Activated effector memory CD4-positive, alpha-beta T cell treated with anti-CD3 and anti-CD28 coated beads, Interleukin-2, amount 50 U/mL, for 16 hours (primary cell): ENCODE data around the gene ZBTB7B.
A peak's percentile ranks its signal among the peaks of the same experiment; 100 is the strongest.

Source experiments
- DNase-seq: peaks from one replicate; pipeline ENCODE4 v3.0.0-alpha.2; 2020

ZBTB7B gene

DNA sequence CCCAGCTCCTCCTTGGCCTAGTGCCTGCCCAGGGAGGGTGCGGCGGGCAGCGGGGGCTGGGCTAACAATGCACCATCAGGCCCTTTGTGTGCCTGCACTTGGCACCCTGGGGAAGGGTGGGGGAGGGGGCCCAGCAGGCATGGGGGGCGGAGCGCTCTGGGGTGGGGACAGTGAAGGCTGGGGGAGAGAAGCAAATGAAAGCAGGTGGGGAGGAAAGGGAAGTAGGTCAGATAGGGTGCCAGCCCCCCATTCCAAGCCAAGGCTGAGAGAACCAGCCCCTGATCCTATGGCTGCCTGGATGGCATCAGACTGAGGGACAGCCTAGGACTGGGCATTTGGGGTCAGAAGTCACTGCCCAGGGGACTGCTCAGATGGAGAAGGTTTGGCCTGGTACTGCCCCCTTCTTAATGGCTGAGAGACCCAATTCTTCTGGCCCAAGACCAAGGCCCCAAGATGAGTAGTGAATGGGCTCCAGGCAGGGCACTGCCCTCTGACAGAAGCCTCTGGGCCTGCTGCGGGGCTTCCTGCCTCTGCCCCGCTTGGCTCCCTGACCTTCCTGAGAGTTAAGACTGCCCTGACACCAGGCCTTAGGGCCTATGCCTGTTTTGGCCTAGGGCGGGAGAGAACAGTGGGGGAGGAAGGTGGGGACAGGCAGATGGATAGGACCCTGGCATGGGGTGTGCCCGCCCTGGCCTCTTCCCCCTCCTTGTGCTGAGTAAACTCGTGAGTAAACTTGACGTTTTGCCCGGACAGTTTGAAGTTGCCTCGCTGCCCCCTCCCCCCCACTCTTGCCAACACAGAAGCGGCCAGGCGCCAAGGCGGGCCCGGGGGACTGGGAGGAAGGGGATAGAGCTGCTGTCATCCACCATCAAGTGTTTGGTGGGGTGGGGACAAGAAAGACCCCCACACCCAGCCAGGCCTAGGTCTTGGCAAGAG lies 2.7 kb downstream of the ZBTB7B start:
- peak; percentile 79 for DNase-seq

DNA sequence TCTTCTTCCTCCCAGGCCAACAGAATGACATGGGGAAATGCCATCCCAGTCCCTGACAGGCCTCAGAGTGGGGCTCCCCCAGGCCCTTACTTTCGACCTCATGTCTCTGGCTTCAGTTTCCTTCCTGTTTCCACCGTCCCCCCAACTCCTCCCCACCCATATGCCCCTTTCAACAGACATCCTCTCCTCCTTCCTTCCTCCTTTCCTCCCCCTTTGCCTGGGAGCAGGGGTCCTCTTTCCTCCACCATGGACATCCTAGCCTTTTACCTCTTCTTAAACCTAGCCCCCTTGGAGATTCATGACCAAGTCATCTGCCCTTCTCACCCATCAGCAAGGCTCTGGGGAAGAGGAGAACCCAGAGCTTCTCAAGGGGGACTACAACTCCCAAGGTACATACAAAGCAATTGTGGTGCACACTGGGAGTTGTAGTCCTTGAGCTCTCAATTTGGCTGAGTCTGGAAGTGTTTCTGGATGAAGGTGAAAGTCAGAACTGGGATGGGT lies 4.0 kb downstream of the ZBTB7B start:
- peak; percentile 71 for DNase-seq

DNA sequence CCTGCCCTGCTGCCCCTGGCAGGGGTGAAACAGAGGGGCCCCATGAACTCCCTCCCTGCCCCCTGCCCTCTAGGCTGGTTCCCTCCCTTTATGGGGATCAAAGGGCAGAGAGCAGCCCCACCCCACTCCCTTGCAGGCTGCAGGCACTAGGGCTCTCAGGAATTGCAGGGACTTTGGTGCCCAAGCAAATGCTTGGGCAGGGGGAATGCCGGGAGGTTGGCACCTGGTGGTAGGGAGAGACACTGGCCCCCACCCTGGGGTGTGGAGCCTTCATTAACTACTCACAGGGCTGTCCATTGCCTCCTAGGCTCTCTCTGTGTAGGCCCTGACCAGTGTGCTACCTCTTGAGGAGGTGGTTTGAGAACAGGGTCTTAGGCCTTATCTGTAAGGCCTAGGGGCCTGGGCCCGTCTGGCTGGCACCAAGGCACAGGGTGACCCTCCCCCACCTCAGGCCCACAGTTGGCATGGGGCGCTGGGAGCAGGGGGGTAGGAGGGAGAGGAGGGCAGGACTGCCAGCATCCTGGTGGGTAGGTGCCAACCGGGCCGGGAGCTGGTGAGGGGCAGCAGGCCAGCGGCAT lies 4.7 kb downstream of the ZBTB7B start:
- DNase-seq, result no peak

- DNase-seq, result peak; percentile 83
Observed at GRCh38 chr1:155008015-155008941, 5.7 kb downstream of the ZBTB7B start.

- peak; percentile 78 for DNase-seq
Observed at GRCh38 chr1:155009221-155009711, 6.7 kb downstream of the ZBTB7B start.

GRCh38 chr1:155009742-155010141 lies 7.1 kb downstream of the ZBTB7B start:
- no peak for DNase-seq

DNA sequence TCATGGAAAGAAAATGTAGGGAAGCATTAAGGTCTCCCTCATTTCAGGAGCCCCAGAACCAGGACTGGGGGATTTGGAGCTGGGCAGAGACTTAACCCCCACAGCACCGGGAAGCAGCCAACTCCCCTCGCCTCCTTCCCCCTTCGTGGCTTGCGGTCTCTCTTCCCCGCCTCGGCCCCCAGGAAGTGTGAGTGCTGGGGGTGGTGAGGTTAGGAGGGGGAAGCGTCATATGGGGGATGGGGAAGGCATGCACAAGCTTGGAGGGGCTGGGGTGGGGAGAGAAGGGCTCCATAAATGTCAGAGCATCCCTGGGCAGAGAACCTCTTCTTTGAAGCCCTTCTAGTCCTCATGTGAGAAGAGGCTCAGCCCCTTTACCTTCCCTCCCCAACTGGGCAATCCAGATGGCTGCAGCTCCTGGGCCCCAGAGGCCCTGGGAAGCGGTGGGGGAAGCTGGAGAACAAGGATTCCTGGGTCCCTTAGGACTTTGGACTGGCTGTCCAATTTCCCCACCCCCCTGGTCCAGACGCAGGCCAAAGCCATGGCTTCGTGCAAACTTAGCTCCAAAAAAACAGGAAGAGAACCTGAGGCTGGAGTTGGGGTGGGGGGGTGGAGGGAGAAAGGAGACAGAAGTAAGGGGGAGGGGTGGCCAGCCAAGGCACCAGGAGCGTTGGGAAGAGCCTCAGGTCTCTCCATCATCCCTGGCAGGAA lies 7.8 kb downstream of the ZBTB7B start:
- peak; percentile 75 for DNase-seq

DNA sequence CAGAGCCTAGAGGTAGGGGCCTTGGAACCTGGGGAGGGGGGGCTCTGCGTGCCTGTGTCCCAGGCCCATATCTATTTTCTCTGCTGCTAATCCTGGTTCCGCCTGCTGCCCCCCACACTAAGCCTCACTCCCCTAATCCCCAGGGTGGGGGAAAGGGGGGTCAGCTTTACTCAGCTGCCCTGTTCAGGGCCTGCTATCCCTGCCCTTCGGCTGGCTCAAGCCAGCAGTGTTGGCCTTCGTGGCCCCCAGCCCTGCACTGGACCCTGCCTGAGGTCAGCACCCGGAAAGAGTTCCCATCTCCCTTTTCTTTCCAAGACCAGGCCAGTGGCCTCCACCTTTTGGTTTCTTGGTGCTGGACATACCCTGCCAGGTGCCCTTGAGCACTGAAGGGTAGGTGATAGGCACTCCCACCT lies 8.4 kb downstream of the ZBTB7B start:
- no peak for DNase-seq

DNA sequence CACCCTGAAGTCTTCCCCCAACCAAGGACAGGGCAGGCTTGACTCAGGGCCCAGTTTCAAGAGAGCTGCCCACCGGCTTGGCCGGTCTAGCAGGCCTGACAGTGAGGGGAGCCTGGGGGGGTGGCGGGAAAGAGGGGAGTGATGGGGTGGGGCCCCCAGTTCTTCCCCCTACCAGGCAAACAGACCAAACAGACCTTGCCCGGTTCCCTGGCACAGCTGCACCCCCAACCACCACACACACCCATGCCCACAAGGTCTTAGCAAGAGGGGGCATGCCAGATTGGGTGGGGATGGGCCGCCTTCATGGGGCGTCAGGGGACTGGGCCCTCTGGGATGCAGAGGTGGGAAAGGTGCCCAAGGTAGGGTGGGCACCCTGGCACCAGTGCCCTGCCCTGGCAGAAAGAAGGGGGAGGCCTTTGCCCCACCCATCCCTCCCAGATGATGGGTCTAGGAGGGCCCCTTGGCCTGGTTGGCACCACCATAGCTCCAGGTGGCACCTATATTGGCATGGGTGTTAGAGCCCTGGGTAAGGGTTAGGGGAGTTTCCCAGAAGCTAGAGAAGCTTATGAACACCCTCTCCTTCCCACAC lies 8.9 kb downstream of the ZBTB7B start:
- no peak for DNase-seq

DNA sequence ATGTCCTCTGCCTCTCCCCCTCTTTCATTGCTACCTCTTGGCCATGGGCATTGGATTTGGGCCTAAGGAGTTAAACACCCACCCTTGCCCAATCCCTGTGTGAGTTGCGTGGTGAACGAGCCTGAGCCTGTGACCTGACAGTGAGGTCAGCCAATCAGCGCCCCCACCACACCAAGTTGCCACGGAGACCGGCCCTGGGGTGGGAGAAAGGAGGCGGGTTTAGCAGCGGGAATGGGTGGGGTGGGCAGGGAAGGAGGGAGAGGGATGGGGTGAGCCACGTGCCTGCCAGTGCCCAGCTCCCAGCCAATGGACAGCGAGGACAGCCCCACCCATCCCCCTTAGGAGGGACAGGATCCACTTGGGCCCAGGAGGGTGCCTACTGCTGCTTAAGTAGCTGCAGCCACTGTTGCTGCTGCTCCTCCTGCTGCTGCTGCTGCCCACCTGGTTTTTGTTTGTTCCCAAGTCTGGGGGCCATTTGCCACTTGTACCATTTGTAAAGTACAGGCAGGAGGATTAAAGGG lies 9.5 kb downstream of the ZBTB7B start:
- peak; percentile 80 for DNase-seq

GRCh38 chr1:155012776-155013602 lies 10.4 kb downstream of the ZBTB7B start:
- DNase-seq, result no peak

- DNase-seq, result peak; percentile 82
Observed at GRCh38 chr1:155013632-155014031, 11.0 kb downstream of the ZBTB7B start.

DNA sequence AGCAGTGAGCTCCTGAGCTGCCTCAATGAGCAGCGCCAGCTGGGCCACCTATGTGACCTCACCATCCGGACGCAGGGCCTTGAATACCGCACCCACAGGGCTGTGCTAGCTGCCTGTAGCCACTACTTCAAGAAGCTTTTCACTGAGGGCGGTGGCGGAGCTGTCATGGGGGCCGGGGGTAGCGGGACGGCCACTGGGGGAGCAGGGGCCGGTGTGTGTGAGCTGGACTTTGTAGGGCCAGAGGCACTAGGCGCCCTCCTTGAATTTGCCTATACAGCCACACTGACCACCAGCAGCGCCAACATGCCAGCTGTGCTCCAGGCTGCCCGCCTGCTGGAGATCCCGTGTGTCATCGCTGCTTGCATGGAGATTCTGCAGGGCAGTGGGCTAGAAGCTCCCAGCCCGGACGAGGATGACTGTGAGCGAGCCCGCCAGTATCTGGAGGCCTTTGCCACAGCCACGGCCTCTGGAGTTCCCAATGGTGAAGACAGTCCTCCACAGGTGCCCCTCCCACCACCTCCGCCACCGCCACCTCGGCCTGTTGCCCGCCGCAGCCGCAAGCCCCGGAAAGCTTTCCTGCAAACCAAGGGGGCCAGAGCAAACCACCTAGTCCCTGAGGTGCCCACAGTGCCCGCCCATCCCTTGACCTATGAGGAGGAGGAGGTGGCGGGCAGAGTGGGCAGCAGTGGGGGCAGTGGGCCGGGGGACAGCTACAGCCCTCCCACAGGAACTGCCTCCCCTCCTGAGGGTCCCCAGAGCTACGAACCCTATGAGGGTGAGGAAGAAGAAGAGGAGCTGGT lies 12.3 kb downstream of the ZBTB7B start:
- DNase-seq, result no peak

DNA sequence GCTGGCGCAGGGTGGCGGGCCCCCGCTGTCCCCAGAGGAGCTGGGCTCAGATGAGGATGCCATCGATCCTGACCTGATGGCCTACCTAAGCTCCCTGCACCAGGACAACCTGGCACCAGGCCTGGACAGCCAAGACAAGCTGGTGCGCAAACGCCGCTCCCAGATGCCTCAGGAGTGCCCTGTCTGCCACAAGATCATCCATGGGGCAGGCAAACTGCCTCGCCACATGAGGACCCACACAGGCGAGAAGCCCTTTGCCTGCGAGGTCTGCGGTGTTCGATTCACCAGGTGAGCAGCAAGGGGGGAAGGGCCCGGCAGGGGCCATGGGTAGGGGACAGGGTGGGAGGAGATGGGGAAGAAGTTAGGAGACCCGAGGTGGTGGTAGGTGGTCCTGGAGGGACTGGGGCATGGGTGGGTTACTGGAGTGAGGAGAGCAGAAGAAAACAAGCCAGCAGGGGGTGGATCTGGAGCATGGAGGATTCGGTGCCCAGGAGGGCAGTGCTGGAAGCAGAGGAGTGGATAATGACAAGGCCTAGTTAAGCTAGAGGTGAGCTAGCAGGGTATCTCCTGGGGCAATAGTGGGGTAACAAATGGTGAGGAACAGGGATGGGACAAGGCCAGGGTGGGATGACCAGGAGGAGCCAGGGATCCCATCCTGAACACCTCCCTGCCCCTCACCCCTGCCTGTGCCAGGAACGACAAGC lies 13.1 kb downstream of the ZBTB7B start:
- DNase-seq, result no peak

GRCh38 chr1:155016231-155016831 lies 13.7 kb downstream of the ZBTB7B start:
- DNase-seq, result no peak

GRCh38 chr1:155017041-155017945 lies 14.7 kb downstream of the ZBTB7B start:
- DNase-seq, result peak; percentile 96

GRCh38 chr1:155017946-155018316 lies 15.3 kb downstream of the ZBTB7B start:
- no peak for DNase-seq
